CD14-positive monocyte (primary cell): ENCODE data around the gene SLIT2. TPM values are rescaled to one million over a fixed set of nuclear protein-coding genes. Genes with fewer than 3 reads are reported as not detected.

Experiments
- DNase-seq, 3 donors: peaks; one replicate each; pipeline ENCODE4 v3.0.0-alpha.2; 2011 to 2022
- H2AFZ ChIP-seq: 2 replicates; pipeline ENCODE4 v1.6.0; 2012; ENCODE audit warnings: mild to moderate bottlenecking, low read depth, low read length, inconsistent platforms; ENCODE audit not compliant: insufficient read depth, poor library complexity, severe bottlenecking
- H3K27ac ChIP-seq, 2 donors: 1 replicate in 1 of 2; 2 replicates in 1 of 2; pipeline ENCODE4 v1.5.1; 2012 to 2013; ENCODE audit warnings: low read length in 2 of 2, control low read depth in 1 of 2, inconsistent platforms in 1 of 2, low read depth in 1 of 2, mild to moderate bottlenecking in 1 of 2
- H3K27me3 ChIP-seq, 2 donors: one replicate each; pipeline versions ENCODE4 v1.6.0 to v1.6.1; 2011 to 2013; ENCODE audit warnings: low read length in 2 of 2; ENCODE audit not compliant: control insufficient read depth in 2 of 2, insufficient read depth in 2 of 2
- H3K36me3 ChIP-seq, 2 donors: replicated peaks in 1 of 2; 1 replicate in 1 of 2; 2 replicates in 1 of 2; pipeline versions ENCODE4 v1.5.1 to v1.6.1; 2012 to 2013; ENCODE audit warnings: low read length in 2 of 2, control low read depth in 1 of 2, inconsistent platforms in 1 of 2, mild to moderate bottlenecking in 1 of 2; ENCODE audit not compliant: insufficient read depth in 2 of 2, control insufficient read depth in 1 of 2
- H3K4me1 ChIP-seq, 2 donors: 1 replicate in 1 of 2; 2 replicates in 1 of 2; pipeline versions ENCODE4 v1.5.1 to v1.6.1; 2012 to 2013; ENCODE audit warnings: low read length in 2 of 2, control low read depth in 1 of 2, inconsistent platforms in 1 of 2, mild to moderate bottlenecking in 1 of 2, moderate library complexity in 1 of 2; ENCODE audit not compliant: insufficient read depth in 2 of 2, control insufficient read depth in 1 of 2
- H3K4me2 ChIP-seq: replicated peaks from 2 replicates; pipeline ENCODE3; 2012; ENCODE audit warnings: low read length, moderate library complexity, mild to moderate bottlenecking; ENCODE audit not compliant: poor library complexity, severe bottlenecking; ENCODE audit errors: extremely low read depth
- H3K4me3 ChIP-seq, 3 experiments: fragments of 200-600 bp in 1 of 3; sonication (generic) in 1 of 3; replicated peaks in 1 of 3; 1 replicate in 2 of 3; 2 replicates in 1 of 3; pipeline ENCODE4 v1.5.1; 2011 to 2013; ENCODE audit warnings: low read length in 3 of 3, mild to moderate bottlenecking in 3 of 3, control low read depth in 2 of 3, low read depth in 2 of 3, inconsistent platforms in 1 of 3, moderate library complexity in 1 of 3
- H3K79me2 ChIP-seq: 2 replicates; pipeline ENCODE4 v1.6.0; 2012; ENCODE audit warnings: mild to moderate bottlenecking, control low read depth, inconsistent platforms, low read length, moderate library complexity; ENCODE audit not compliant: insufficient read depth
- H3K9ac ChIP-seq: 2 replicates; pipeline ENCODE4 v1.6.0; 2017; ENCODE audit warnings: low read length, mild to moderate bottlenecking; ENCODE audit not compliant: insufficient read depth, poor library complexity, severe bottlenecking
- H3K9me3 ChIP-seq, 2 donors: replicated peaks in 1 of 2; 1 replicate in 1 of 2; 2 replicates in 1 of 2; pipeline versions ENCODE4 v1.5.1 to v1.6.1; 2012 to 2013; ENCODE audit warnings: low read length in 2 of 2, control low read depth in 1 of 2; ENCODE audit not compliant: control insufficient read depth in 1 of 2, insufficient read depth in 1 of 2
- H4K20me1 ChIP-seq: 2 replicates; pipeline ENCODE4 v1.6.0; 2012; ENCODE audit warnings: mild to moderate bottlenecking, low read length, control low read depth, moderate library complexity; ENCODE audit not compliant: insufficient read depth
- H3K27ac Mint-ChIP-seq, 7 donors: one replicate each; pipeline ENCODE4 v1.8.0; 2020; ENCODE audit warnings: mild to moderate bottlenecking in 7 of 7, mixed read lengths in 7 of 7, moderate library complexity in 6 of 7, inconsistent platforms in 2 of 7
- H3K27me3 Mint-ChIP-seq, 3 donors: one replicate each; pipeline ENCODE4 v1.8.0; 2021 to 2022; ENCODE audit warnings: low read depth in 3 of 3, mild to moderate bottlenecking in 3 of 3, mixed read lengths in 3 of 3, moderate library complexity in 3 of 3, inconsistent platforms in 1 of 3
- H3K36me3 Mint-ChIP-seq, 2 donors: one replicate each; pipeline ENCODE4 v1.8.0; 2020; ENCODE audit warnings: mixed read lengths in 2 of 2, inconsistent platforms in 1 of 2, mild to moderate bottlenecking in 1 of 2
- H3K4me1 Mint-ChIP-seq: one replicate; pipeline ENCODE4 v1.8.0; 2020; ENCODE audit warnings: mild to moderate bottlenecking, mixed read lengths
- H3K4me3 Mint-ChIP-seq, 2 donors: one replicate each; pipeline ENCODE4 v1.8.0; 2020; ENCODE audit warnings: mild to moderate bottlenecking in 2 of 2, mixed read lengths in 2 of 2, moderate library complexity in 1 of 2
- H3K9me3 Mint-ChIP-seq, 7 donors: one replicate each; pipeline ENCODE4 v1.8.0; 2020 to 2022; ENCODE audit warnings: mixed read lengths in 7 of 7, mild to moderate bottlenecking in 6 of 7, moderate library complexity in 6 of 7, inconsistent platforms in 2 of 7
- WGBS: methylation state at CpG from one replicate; pipeline ENCODE4 v1.1.5; 2013; ENCODE audit warnings: missing lambda C conversion rate; ENCODE audit not compliant: insufficient coverage; 5-methylcytosine and 5-hydroxymethylcytosine counted together
- intact Hi-C, 2 donors: fragments of 100-400 bp; cut with micrococcal nuclease; formaldehyde crosslinking; loops; one replicate each; pipeline versions ENCODE4 v1.15.0 to v1.15.1; 2023
- polyA plus RNA-seq, 3 donors: library from polyadenylated mRNA; depleted of rRNA in 1 of 3; unstranded in 2 of 3; stranded (reverse) in 1 of 3; fragments of 300-500 nt in 2 of 3; fragments of >200 nt in 1 of 3; fragmentation: Illumina TruSeq in 2 of 3; gene quantifications; 1 replicate in 2 of 3; 2 replicates in 1 of 3; pipeline ENCODE4 v1.2.3, GENCODE V29; 2012 to 2021
- TF ChIP-seq, protein P1 (sequence below): fragments of 200-600 bp; IDR thresholded peaks from one replicate; pipeline ENCODE4 v1.8.0; 2022; ENCODE audit warnings: antibody characterized with exemption, mild to moderate bottlenecking

Gene SLIT2
- polyA plus RNA-seq, 3 donors = 0.08 TPM; not detected in 2

DNA sequence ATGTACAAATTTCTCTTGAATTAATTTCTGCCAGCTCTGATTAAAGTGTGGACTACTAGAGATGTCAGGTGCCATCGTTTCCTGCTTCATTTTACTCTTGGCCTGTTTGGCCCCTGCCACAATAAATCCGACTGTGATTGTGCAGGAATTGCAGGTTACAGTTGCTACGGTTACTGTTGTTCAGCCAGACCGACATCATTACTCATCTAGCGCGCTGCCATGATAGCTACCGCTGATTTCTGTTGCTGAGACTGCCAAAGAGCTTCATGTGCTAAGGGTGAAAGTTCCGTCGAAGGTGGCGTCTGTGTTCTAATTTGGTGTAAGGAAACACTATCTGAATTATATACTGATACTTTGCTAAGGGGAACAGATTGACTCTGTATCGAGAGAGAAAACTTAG, 22.1 kb downstream of the SLIT2 start:
- Mint-ChIP-seq H3K4me1 (no peaks in the 10 kb centered on the region), H3K4me3 (no peak overlapping the region), H3K9me3 (no peaks in the 10 kb centered on the region), H3K36me3 (no peaks in the 10 kb centered on the region), H3K27me3 (no peaks in the 10 kb centered on the region), H3K27ac (no peak overlapping the region)
- Histone ChIP-seq H3K27me3 (no peaks in the 10 kb centered on the region), H3K9ac (no peak overlapping the region), H2AFZ (no peak overlapping the region), H4K20me1 (no peaks in the 10 kb centered on the region), H3K4me2 (no peak overlapping the region), H3K9me3 (no peaks in the 10 kb centered on the region), H3K4me3 (no peak overlapping the region), H3K36me3 (no peaks in the 10 kb centered on the region), H3K4me1 (no peaks in the 10 kb centered on the region), H3K79me2 (no peaks in the 10 kb centered on the region), H3K27ac (no peak overlapping the region)
- intact Hi-C loops = no loop called here
- TF ChIP-seq, protein P1, sequence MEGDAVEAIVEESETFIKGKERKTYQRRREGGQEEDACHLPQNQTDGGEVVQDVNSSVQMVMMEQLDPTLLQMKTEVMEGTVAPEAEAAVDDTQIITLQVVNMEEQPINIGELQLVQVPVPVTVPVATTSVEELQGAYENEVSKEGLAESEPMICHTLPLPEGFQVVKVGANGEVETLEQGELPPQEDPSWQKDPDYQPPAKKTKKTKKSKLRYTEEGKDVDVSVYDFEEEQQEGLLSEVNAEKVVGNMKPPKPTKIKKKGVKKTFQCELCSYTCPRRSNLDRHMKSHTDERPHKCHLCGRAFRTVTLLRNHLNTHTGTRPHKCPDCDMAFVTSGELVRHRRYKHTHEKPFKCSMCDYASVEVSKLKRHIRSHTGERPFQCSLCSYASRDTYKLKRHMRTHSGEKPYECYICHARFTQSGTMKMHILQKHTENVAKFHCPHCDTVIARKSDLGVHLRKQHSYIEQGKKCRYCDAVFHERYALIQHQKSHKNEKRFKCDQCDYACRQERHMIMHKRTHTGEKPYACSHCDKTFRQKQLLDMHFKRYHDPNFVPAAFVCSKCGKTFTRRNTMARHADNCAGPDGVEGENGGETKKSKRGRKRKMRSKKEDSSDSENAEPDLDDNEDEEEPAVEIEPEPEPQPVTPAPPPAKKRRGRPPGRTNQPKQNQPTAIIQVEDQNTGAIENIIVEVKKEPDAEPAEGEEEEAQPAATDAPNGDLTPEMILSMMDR = no peak
- WGBS = 85% methylated on average over 7 of the region's 11 CpGs
- DNase-seq = no peak

DNA sequence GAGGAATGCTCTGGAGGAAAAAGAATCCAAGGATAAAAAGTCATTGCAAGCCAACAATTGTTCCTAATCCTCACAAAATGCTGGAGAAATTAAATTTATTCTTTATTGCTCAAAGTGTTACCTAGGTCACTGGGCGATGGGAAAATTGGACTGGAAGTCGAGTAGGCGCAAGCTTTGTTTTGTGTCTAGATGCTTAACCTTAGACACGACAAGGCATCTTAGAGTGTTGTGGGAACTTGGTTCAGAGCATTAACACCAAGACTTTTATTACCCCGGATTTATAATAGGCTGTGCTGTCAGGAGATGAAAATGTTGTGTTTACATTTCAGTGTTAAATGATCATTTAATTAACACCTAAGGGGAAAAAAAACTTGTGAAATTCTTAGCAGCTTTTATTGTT, 25.1 kb downstream of the SLIT2 start:
- intact Hi-C loops = no loop called here
- no peaks in the 10 kb centered on the region for H4K20me1 ChIP-seq
- Mint-ChIP-seq H3K27ac (no peak overlapping the region), H3K4me1 (no peaks in the 10 kb centered on the region), H3K36me3 (no peaks in the 10 kb centered on the region), H3K27me3 (peaks cover 0 to 2% (median 0%) of the 10 kb centered on the region in 3 donors), H3K9me3 (no peaks in the 10 kb centered on the region), H3K4me3 (no peak overlapping the region)
- no peaks in the 10 kb centered on the region for H3K4me1 ChIP-seq
- H2AFZ ChIP-seq = no peak overlapping the region
- no peak overlapping the region for H3K9ac ChIP-seq
- H3K36me3 ChIP-seq = no peaks in the 10 kb centered on the region
- 90% methylated on average over 3 of the region's 5 CpGs for WGBS
- H3K4me3 ChIP-seq = no peak overlapping the region
- no peak overlapping the region for H3K4me2 ChIP-seq
- TF ChIP-seq, protein P1 = no peak
- no peaks in the 10 kb centered on the region for H3K79me2 ChIP-seq
- no peak overlapping the region for H3K27ac ChIP-seq
- no peaks in the 10 kb centered on the region for H3K9me3 ChIP-seq
- H3K27me3 ChIP-seq = no peaks in the 10 kb centered on the region
- no peak for DNase-seq
